ENCODE measurements around the gene CHRNA3.

CHRNA3 gene

GRCh38 chr15:78637776-78638435 lies 17.1 kb upstream of the CHRNA3 start:
- no peak for DNase-seq (ENCODE audit: low read depth)
- no peak for TF ChIP-seq CTCF (IDR thresholded peaks at IDR 0.05; ENCODE audit: low read length, missing control alignments)
- H3K4me3 ChIP-seq (replicated peaks; ENCODE audit: low read depth, low read length): no peak overlapping the region

DNA sequence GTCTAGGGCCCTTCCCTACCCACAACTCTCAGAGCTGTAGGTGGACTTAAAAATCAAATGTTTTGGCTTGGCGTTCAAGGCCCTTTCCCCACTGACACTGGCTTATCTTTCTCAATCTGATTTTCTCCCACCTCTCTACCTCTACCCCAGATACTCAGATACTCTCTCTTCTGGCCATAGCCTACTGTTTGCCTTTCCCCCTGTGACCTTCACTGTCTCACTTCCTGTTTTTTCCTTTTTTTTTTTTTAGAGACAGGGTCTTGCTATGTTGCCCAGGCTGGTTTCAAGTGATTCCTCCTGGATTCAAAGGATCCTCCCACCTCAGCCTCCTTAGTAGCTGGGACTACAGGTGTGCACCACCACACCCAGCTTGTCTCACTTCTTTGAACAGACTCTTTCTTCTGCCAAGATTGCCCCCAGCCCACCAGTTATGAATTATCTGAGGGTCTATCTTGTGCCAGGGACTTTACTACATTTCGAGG lies 15.6 kb upstream of the CHRNA3 start:
- no peak for DNase-seq (ENCODE audit: low read depth)
- TF ChIP-seq CTCF (IDR thresholded peaks at IDR 0.05; ENCODE audit: low read length, missing control alignments): no peak

GRCh38 chr15:78635346-78635745 lies 14.6 kb upstream of the CHRNA3 start:
- TF ChIP-seq CTCF (IDR thresholded peaks at IDR 0.05; ENCODE audit: low read length, missing control alignments): no peak
- H3K4me3 ChIP-seq (replicated peaks; ENCODE audit: low read depth, low read length): no peak overlapping the region
- no peak for DNase-seq (ENCODE audit: low read depth)

More for the DNA sequence above, 15.6 kb upstream of the CHRNA3 start:
- no peak overlapping the region for H3K4me3 ChIP-seq (replicated peaks; ENCODE audit: low read depth, low read length)

- TF ChIP-seq CTCF (IDR thresholded peaks at IDR 0.05; ENCODE audit: low read length, missing control alignments): no peak
- no peak for DNase-seq (ENCODE audit: low read depth)
- H3K4me3 ChIP-seq (replicated peaks; ENCODE audit: low read depth, low read length): no peak overlapping the region
Measured at GRCh38 chr15:78634210-78635145, 13.7 kb upstream of the CHRNA3 start.

- no peak for TF ChIP-seq CTCF (IDR thresholded peaks at IDR 0.05; ENCODE audit: low read length, missing control alignments)
- DNase-seq (ENCODE audit: low read depth): no peak
- H3K4me3 ChIP-seq (replicated peaks; ENCODE audit: low read depth, low read length): no peak overlapping the region
Measured at GRCh38 chr15:78633348-78633747, 12.6 kb upstream of the CHRNA3 start.

- DNase-seq (ENCODE audit: low read depth): no peak
- H3K4me3 ChIP-seq (replicated peaks; ENCODE audit: low read depth, low read length): no peak overlapping the region
- no peak for TF ChIP-seq CTCF (IDR thresholded peaks at IDR 0.05; ENCODE audit: low read length, missing control alignments)
Measured at GRCh38 chr15:78630886-78631633, 10.3 kb upstream of the CHRNA3 start.
